ENCODE results near the gene EPHA3.

EPHA3 gene

GRCh38 chr3:89364314-89364713 is 256.9 kb downstream of the EPHA3 start:
- Histone ChIP-seq H3K27me3 (ENCODE audit: low read depth, low read length) (no peaks in the 10 kb centered on the region), H3K4me1 (ENCODE audit: control insufficient read depth in 1 of 2, insufficient read depth in 2 of 2, low read length in 2 of 2) (no peaks in the 10 kb centered on the region), H3K4me3 (ENCODE audit: low read depth in 1 of 2, low read length in 2 of 2) (no peak overlapping the region), H3K36me3 (ENCODE audit: control insufficient read depth in 1 of 2, insufficient read depth in 2 of 2, low read length in 2 of 2) (no peaks in the 10 kb centered on the region), H3K27ac (ENCODE audit: low read length) (no peak overlapping the region), H3K9me3 (ENCODE audit: control insufficient read depth in 1 of 2, low read length in 2 of 2) (no peaks in the 10 kb centered on the region)

- Histone ChIP-seq H3K36me3 (ENCODE audit: control insufficient read depth in 1 of 2, insufficient read depth in 2 of 2, low read length in 2 of 2) (no peaks in the 10 kb centered on the region), H3K4me3 (ENCODE audit: low read depth in 1 of 2, low read length in 2 of 2) (no peak overlapping the region), H3K9me3 (ENCODE audit: control insufficient read depth in 1 of 2, low read length in 2 of 2) (no peaks in the 10 kb centered on the region), H3K27ac (ENCODE audit: low read length) (no peak overlapping the region), H3K27me3 (ENCODE audit: low read depth, low read length) (no peaks in the 10 kb centered on the region), H3K4me1 (ENCODE audit: control insufficient read depth in 1 of 2, insufficient read depth in 2 of 2, low read length in 2 of 2) (no peaks in the 10 kb centered on the region)
These were observed 259.7 kb downstream of the EPHA3 start for GRCh38 chr3:89367166-89367565.

DNA sequence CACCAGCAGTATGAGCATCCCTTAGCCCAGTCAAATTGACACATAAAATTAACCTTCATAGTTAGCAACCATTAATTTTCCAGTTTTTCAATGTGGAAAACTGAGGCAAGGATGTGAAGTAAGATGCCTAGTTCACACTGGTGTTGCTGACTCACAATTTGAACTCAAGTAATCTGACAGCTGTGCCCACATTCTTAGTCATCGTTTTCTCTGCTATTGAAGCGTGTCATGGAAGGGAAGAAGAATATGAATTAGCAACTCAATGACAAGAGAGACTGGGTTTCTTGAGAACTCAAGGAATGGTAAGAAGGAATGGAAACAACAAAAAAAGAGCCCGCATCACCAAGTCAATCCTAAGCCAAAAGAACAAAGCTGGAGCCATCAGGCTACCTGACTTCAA is 261.4 kb downstream of the EPHA3 start:
- Histone ChIP-seq H3K36me3 (ENCODE audit: control insufficient read depth in 1 of 2, insufficient read depth in 2 of 2, low read length in 2 of 2) (no peaks in the 10 kb centered on the region), H3K4me3 (ENCODE audit: low read depth in 1 of 2, low read length in 2 of 2) (no peak overlapping the region), H3K27me3 (ENCODE audit: low read depth, low read length) (no peaks in the 10 kb centered on the region), H3K4me1 (ENCODE audit: control insufficient read depth in 1 of 2, insufficient read depth in 2 of 2, low read length in 2 of 2) (no peaks in the 10 kb centered on the region), H3K27ac (ENCODE audit: low read length) (no peak overlapping the region), H3K9me3 (ENCODE audit: control insufficient read depth in 1 of 2, low read length in 2 of 2) (no peaks in the 10 kb centered on the region)

DNA sequence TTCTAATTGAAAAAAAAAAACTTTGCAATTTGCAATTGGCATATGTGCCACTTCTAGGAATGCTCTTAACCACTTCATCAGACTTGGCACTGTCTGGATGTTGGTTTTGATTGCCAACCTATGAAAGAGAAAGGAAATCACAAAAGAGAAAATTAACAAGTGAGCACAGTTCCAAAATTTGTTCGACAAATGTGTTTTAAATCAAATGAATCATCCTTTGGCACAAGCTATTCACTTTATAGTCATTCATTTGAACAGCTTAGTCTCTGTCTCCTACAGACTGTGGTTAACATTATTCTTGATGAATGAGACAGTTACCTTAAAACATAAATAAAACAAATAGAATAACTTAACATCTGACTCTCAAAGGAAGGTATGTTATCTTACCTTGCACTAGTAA is 265.0 kb downstream of the EPHA3 start:
- Histone ChIP-seq H3K4me1 (ENCODE audit: control insufficient read depth in 1 of 2, insufficient read depth in 2 of 2, low read length in 2 of 2) (no peaks in the 10 kb centered on the region), H3K27ac (ENCODE audit: low read length) (no peak overlapping the region), H3K4me3 (ENCODE audit: low read depth in 1 of 2, low read length in 2 of 2) (no peak overlapping the region), H3K9me3 (ENCODE audit: control insufficient read depth in 1 of 2, low read length in 2 of 2) (no peaks in the 10 kb centered on the region), H3K27me3 (ENCODE audit: low read depth, low read length) (no peaks in the 10 kb centered on the region), H3K36me3 (ENCODE audit: control insufficient read depth in 1 of 2, insufficient read depth in 2 of 2, low read length in 2 of 2) (no peaks in the 10 kb centered on the region)

DNA sequence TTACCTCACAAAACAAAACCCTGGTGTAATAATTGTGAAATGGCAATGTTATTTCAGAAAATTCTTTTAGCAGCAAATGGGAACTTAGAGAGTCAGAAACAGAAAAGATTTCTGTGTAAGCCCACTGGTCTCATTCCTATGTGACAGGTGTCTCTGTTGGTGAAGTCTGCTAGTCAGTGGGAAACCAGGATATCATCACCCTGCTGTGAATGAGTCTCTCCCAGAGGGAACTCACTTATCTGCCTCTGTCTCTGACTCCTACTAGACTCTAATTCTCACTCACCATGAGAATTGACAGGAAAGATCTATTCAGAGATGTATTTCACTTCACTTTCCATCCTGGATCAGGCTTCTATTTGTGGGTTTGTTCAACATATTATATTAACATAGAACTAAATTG is 266.0 kb downstream of the EPHA3 start:
- Histone ChIP-seq H3K36me3 (ENCODE audit: control insufficient read depth in 1 of 2, insufficient read depth in 2 of 2, low read length in 2 of 2) (no peaks in the 10 kb centered on the region), H3K27ac (ENCODE audit: low read length) (no peak overlapping the region), H3K27me3 (ENCODE audit: low read depth, low read length) (no peaks in the 10 kb centered on the region), H3K4me1 (ENCODE audit: control insufficient read depth in 1 of 2, insufficient read depth in 2 of 2, low read length in 2 of 2) (no peaks in the 10 kb centered on the region), H3K4me3 (ENCODE audit: low read depth in 1 of 2, low read length in 2 of 2) (no peak overlapping the region), H3K9me3 (ENCODE audit: control insufficient read depth in 1 of 2, low read length in 2 of 2) (no peaks in the 10 kb centered on the region)

- no peaks in the 10 kb centered on the region for H3K36me3 ChIP-seq (ENCODE audit: control insufficient read depth in 1 of 2, insufficient read depth in 2 of 2, low read length in 2 of 2)
- no peak overlapping the region for H3K27ac ChIP-seq (ENCODE audit: low read length)
- H3K4me3 ChIP-seq (ENCODE audit: low read depth in 1 of 2, low read length in 2 of 2) = no peak overlapping the region
- no peaks in the 10 kb centered on the region for H3K27me3 ChIP-seq (ENCODE audit: low read depth, low read length)
- H3K9me3 ChIP-seq (ENCODE audit: control insufficient read depth in 1 of 2, low read length in 2 of 2) = no peaks in the 10 kb centered on the region
- no peaks in the 10 kb centered on the region for H3K4me1 ChIP-seq (ENCODE audit: control insufficient read depth in 1 of 2, insufficient read depth in 2 of 2, low read length in 2 of 2)
These were observed 268.0 kb downstream of the EPHA3 start for GRCh38 chr3:89375451-89375850.

DNA sequence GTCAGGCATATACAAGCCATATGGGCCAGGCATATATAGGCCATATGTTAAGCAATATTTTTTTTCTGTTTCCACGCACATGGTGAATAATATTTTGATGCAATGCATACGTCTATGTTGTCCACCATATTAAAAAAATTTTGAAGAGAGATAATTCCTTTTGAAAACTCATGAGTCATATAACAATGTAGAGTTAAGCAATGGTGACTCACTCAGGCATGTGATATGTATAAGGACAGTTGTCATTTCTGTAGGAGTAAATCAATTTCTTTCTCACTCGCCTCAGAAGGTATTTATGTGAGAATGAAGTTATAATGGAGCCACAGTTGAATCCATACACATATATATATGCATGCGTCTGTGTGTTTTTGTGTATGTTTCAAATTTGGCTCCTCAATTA is 272.6 kb downstream of the EPHA3 start:
- H3K36me3 ChIP-seq (ENCODE audit: control insufficient read depth in 1 of 2, insufficient read depth in 2 of 2, low read length in 2 of 2) = no peaks in the 10 kb centered on the region

DNA sequence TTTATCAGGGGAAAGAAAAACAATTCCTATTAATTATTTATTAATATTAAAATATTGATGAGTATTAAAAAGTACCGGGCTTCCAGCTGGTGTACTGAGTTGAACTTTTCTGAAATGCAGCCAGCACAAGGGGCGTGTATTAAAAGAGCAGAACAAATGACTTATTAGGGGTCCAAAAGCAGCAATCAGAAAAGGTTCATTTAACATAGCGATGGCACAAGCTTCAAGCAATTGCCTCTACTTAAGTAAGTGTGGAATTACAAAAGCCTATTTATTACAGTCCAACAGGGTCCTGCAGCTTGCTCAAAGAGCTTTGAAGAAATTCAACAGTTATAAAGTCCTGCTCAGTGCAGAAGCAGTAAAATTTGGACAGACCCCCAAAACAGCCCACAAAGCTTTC is 285.6 kb downstream of the EPHA3 start:
- H3K27ac ChIP-seq (ENCODE audit: low read length) = no peak overlapping the region
- H3K9me3 ChIP-seq (ENCODE audit: control insufficient read depth in 1 of 2, low read length in 2 of 2) = no peaks in the 10 kb centered on the region
- no peak overlapping the region for H3K4me3 ChIP-seq (ENCODE audit: low read depth in 1 of 2, low read length in 2 of 2)
- H3K27me3 ChIP-seq (ENCODE audit: low read depth, low read length) = no peaks in the 10 kb centered on the region
- H3K4me1 ChIP-seq (ENCODE audit: control insufficient read depth in 1 of 2, insufficient read depth in 2 of 2, low read length in 2 of 2) = peaks cover 0 to 3% of the 10 kb centered on the region in 2 donors
- H3K36me3 ChIP-seq (ENCODE audit: control insufficient read depth in 1 of 2, insufficient read depth in 2 of 2, low read length in 2 of 2) = no peaks in the 10 kb centered on the region

More for the DNA sequence above, 272.6 kb downstream of the EPHA3 start:
- Histone ChIP-seq H3K9me3 (ENCODE audit: control insufficient read depth in 1 of 2, low read length in 2 of 2) (no peaks in the 10 kb centered on the region), H3K4me3 (ENCODE audit: low read depth in 1 of 2, low read length in 2 of 2) (no peak overlapping the region), H3K27ac (ENCODE audit: low read length) (no peak overlapping the region), H3K4me1 (ENCODE audit: control insufficient read depth in 1 of 2, insufficient read depth in 2 of 2, low read length in 2 of 2) (no peaks in the 10 kb centered on the region), H3K27me3 (ENCODE audit: low read depth, low read length) (no peaks in the 10 kb centered on the region)

DNA sequence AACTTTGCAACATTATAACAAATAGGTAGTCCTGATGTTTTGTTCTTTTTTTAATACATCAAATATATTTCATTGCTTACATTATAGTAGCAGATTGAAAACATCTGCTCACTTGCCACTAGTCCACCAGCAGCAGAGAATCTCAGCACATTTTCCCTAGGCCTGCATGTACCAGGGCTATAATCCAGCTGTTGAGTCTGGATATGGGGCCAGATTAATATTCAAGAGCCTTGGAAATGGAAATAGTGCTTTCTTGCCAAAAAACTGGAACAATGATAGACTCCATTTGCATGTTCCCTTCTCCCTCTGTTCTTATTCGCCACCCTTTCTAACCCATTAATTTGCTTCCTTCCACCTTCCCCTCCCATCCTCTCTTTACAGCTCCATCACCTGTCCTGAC is 288.0 kb downstream of the EPHA3 start:
- no peaks in the 10 kb centered on the region for H3K9me3 ChIP-seq (ENCODE audit: control insufficient read depth in 1 of 2, low read length in 2 of 2)
- H3K4me1 ChIP-seq (ENCODE audit: control insufficient read depth in 1 of 2, insufficient read depth in 2 of 2, low read length in 2 of 2) = peaks cover 0 to 3% of the 10 kb centered on the region in 2 donors
- no peaks in the 10 kb centered on the region for H3K27me3 ChIP-seq (ENCODE audit: low read depth, low read length)
- no peak overlapping the region for H3K27ac ChIP-seq (ENCODE audit: low read length)
- no peaks in the 10 kb centered on the region for H3K36me3 ChIP-seq (ENCODE audit: control insufficient read depth in 1 of 2, insufficient read depth in 2 of 2, low read length in 2 of 2)
- no peak overlapping the region for H3K4me3 ChIP-seq (ENCODE audit: low read depth in 1 of 2, low read length in 2 of 2)

DNA sequence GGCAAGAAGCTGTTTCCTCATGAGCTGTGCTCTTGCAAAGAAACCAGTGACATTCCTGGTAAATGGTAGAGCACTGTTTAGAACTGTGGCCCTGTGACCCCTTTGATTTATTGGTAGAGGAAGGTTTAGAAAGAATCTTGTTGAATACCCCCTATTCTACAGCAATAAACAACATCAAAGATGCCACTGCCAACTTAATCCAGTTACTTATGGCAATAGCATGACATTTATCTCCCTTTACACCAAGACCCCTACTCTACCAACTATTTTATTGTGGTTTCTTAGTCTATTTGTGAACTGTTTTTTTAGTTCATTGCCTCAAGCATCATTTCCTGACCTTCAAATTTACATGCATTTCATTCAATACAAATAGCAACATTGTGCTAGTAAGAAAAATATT is 288.6 kb downstream of the EPHA3 start:
- no peaks in the 10 kb centered on the region for H3K9me3 ChIP-seq (ENCODE audit: control insufficient read depth in 1 of 2, low read length in 2 of 2)
- no peak overlapping the region for H3K27ac ChIP-seq (ENCODE audit: low read length)
- no peaks in the 10 kb centered on the region for H3K27me3 ChIP-seq (ENCODE audit: low read depth, low read length)
- H3K36me3 ChIP-seq (ENCODE audit: control insufficient read depth in 1 of 2, insufficient read depth in 2 of 2, low read length in 2 of 2) = no peaks in the 10 kb centered on the region
- H3K4me1 ChIP-seq (ENCODE audit: control insufficient read depth in 1 of 2, insufficient read depth in 2 of 2, low read length in 2 of 2) = peaks cover 0 to 3% of the 10 kb centered on the region in 2 donors
- no peak overlapping the region for H3K4me3 ChIP-seq (ENCODE audit: low read depth in 1 of 2, low read length in 2 of 2)

DNA sequence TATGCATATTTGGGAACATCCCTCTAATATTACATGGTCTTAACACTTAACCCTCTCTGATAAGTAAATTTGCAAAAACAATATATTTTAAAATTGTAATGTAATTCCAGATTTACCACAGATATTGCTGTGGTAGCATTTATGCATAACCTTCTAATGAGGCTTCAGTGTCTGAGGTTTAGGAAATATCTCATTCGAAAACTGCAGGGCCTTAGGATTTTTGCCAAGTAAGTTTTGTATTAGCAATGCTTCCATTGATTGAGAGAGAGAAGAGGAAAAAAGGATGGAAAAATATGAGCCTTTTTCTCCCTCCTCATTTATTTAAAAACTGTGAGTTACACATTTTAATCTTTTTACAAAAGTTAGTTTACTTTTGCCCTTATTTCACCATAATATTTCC is 294.6 kb downstream of the EPHA3 start:
- no peaks in the 10 kb centered on the region for H3K9me3 ChIP-seq (ENCODE audit: control insufficient read depth in 1 of 2, low read length in 2 of 2)
- H3K36me3 ChIP-seq (ENCODE audit: control insufficient read depth in 1 of 2, insufficient read depth in 2 of 2, low read length in 2 of 2) = no peaks in the 10 kb centered on the region
- no peak overlapping the region for H3K27ac ChIP-seq (ENCODE audit: low read length)
- no peaks in the 10 kb centered on the region for H3K4me1 ChIP-seq (ENCODE audit: control insufficient read depth in 1 of 2, insufficient read depth in 2 of 2, low read length in 2 of 2)
- H3K27me3 ChIP-seq (ENCODE audit: low read depth, low read length) = no peaks in the 10 kb centered on the region
- no peak overlapping the region for H3K4me3 ChIP-seq (ENCODE audit: low read depth in 1 of 2, low read length in 2 of 2)

DNA sequence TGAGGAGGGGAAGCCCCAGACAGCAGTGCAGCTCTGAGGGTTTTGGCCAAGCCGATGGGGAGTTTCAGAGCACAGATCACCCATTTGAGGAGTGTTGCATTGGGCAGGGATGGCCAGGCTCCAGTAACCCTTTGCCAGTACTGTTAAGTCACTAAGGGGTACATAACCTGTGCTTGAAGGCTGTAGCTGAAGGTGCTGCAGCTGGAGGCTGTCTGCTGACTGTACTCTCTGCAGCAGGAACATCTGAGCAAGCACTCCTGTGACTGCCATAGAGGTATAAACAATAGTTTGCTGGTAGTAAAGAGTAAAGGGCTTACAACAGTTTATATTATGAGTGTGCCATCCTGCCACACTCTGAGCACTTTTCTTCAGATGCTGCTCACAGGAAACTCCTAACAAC is 297.8 kb downstream of the EPHA3 start:
- Histone ChIP-seq H3K27ac (ENCODE audit: low read length) (no peak overlapping the region), H3K4me1 (ENCODE audit: control insufficient read depth in 1 of 2, insufficient read depth in 2 of 2, low read length in 2 of 2) (no peaks in the 10 kb centered on the region), H3K36me3 (ENCODE audit: control insufficient read depth in 1 of 2, insufficient read depth in 2 of 2, low read length in 2 of 2) (no peaks in the 10 kb centered on the region), H3K9me3 (ENCODE audit: control insufficient read depth in 1 of 2, low read length in 2 of 2) (no peaks in the 10 kb centered on the region), H3K27me3 (ENCODE audit: low read depth, low read length) (no peaks in the 10 kb centered on the region), H3K4me3 (ENCODE audit: low read depth in 1 of 2, low read length in 2 of 2) (no peak overlapping the region)
